Measurements from ENCODE around the gene FCAMR.

FCAMR gene

DNA sequence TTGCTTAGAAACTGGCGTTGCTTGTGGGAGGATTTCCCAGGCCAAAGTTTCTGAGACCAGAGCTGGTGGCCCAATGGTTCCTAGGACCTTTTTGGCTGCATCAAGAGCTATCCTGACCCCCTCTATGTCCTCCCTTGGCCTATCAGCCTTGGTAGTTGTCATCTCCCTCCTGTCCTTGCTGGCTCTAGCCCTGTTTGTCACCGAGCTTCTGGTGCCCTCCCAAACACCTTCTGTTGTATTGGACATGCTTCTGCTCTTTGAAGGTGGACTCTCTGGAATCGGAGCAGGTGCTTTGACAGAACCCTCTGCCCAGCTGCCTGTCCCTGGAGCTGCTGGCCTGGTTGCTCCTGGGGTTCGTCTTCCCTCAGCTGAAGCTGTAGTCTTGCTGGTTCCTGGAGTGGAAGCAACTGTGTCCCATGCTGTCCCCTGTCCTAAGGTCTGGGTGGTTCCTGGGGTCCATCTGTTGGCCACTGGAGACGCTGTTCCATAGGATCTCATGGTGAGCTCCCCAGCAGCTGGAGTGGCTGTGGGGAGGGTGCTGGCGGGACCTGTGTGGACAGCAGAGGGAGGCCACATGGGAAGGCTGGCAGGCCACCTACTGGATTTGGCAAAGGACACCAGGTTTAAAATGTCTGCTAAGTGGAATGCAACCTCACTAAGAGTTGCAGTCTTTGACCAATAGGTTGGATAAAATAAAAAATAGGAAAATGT, 9.4 kb downstream of the FCAMR start:
- DNase-seq (ENCODE audit: low read depth, low spot score): no peak

DNA sequence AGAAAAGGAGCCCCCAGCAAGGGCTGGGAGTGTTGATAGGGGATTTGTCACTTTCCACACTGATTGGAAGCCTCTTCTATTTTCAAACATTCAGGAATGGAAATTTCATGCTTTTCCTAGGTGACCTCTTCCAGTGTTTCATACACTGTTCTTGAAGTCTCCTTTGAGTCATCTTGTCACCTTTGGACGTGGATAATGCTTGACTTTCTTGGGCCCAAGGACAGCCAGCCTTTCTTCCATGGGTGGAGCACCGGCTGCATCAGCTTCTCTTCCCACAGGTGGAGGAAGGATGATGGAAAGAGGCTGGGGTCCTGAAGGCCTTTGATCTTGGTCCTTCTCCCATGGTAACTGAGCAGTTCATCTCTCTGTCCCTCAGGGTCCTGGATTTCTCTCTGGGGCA, 12.1 kb downstream of the FCAMR start:
- no peak for DNase-seq (ENCODE audit: low read depth, low spot score)

DNA sequence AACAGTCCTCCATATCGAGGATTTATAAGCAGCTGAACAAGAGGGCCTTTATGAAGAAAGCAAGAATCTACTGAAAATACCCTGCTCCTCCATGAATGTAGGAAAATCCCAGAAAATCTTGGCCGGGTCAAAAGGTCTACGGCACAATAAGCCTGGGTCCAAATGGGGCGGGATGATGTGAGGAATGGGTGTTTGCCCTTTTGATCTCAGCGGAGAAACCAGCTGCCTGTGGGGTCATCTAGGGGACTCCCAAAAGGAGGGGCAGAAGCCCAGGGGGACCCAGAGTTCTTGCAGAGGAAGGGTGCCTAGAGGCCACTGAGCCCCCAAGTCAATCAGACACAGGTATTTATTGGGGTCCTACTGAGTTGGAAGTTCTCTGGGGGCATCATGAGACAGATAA, 12.6 kb downstream of the FCAMR start:
- no peak for DNase-seq (ENCODE audit: low read depth, low spot score)

DNA sequence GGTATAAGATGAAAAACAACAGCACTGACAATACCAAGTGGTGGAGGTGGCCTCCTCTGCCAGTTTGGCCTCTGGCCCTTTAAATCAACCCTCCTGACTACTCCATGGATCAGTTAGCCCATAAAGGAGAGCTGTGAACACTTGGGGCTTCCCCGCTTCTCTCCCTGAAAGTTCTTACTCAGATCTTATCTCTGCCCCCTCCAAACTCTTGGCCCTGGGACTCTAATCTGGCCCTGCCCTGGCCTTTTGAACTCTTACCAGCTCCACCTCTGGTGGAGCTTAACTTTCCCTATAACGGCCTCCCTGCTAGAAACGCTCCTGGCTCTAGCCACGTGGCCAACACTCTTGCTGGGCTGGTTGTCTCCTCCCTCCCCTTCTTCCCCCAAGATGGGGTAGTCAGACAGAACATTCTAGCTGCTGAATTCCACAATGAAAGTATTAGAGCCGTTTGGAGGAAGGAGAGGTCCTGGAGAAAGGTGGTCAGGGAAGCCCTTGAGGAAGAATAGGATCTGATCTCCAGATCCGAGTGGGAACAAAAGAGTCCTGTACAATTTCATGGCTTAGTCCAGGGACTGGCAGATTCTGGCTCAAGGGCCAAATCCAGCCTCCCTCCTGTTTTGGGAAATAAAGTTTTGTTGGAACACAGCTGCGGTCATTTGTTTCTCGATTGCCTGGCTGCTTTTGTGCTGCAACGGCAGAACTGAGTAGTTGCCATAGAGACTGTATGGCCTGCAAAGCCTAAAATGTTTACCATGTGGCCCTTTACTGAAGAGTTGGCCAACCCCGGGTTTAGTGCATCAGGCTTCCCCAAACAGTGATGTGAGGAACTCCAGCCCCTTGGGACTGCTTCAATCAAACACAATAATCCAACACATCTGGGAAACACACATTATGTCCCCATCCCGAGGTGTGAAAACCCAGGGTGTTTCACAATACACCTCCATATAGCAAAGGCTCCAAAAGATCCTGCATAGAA, 14.5 kb downstream of the FCAMR start:
- peak; percentile 56 for DNase-seq (ENCODE audit: low read depth, low spot score)

DNA sequence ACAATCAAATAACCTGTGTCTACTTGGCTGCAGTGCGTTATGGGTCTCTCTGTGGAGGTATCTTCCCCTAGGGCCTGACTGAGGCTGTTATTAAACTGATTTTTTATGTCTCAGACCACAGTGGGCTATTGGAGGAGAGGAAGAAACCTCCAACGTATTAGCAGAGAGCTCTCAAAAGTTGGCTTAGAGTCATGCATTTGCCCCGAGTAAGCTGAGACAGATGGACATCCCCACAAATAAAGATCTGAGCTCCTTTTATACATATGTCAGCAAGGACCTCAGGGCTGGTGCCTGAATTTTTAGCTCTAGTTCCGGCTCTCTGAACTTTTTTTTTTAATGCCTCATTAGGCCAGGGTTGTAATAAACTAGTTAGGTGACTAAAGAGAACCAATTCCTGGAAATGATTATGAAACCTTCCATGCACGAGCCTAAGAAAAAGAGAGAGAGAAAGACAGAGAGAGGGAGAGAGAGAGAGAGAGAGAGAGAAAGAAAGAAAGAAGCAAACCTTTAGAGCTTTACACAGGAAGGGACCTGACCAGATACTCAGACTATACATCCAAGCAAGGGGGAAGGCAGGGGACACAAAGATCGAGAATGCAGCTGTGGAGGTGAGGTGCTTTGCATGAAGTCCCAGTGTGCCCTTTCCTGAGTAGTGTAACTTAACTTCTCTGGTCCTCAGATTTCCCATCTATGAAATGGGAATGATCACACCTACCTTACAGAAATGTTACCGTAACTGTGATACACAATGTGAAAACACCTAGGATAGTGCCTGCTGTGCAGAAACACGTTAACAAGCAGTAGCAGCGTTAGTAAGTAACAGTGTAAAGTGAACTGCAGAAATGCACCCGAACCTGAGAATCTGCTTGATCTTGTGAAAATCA, 15.6 kb downstream of the FCAMR start:
- no peak for DNase-seq (ENCODE audit: low read depth, low spot score)

DNA sequence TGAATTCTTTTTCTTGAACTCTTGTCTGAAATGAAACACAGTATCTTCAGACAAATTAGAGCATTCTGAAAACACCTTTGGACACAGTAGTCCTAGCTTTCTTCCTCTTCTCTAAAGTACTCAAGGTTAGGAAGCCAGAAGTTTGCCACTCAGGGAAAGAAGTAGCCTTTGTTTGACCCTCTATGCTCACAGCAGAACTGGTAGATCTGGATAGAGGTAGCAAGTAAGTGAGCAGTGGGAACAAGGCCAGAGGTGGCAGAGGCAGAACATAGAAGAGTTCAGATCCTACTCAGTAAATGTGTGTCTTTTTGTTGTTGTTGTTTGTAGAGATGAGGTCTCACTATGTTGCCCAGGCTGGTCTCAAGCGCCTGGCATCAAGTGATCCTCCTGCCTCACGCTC, 16.6 kb downstream of the FCAMR start:
- DNase-seq (ENCODE audit: low read depth, low spot score): no peak

DNA sequence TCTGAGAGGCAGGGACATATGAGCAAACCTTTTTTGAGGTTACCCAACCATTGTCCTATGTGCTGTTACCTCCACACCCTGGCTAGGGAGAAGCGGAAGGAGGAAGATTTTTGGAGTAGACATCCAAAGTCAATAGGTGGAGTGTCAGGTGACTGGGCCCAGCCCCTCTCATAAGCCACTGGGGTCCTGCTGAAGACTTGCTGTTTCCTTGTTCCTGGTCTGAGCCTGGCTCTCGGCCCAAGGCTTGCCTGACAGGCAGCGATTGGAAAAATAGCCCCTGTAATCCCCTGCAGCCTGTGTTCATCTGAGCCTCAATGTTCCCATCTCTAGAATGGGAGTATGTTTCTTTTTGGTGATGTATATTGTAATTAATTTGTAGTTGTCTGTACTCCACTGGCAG, 17.1 kb downstream of the FCAMR start:
- DNase-seq (ENCODE audit: low read depth, low spot score): no peak

DNA sequence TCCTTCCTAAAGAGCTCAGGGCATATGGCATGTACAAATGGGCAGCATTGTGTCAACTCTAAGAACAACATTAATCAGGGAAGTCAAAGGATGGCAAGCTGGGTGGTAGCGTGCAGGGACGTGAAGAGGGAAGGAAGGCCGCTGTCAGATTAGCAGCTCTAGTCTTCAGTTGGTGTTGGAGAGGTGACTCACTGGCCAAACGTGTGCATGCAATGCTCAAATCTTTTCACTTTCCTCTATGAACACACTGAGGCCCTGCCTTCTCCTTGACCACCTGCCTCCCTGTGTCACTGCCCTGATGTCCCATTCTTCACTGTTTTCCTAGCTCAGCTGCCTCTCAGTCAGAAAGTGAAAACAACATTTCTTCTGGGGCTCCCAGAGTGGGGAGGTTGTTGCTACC, 18.1 kb downstream of the FCAMR start:
- DNase-seq (ENCODE audit: low read depth, low spot score): no peak

DNA sequence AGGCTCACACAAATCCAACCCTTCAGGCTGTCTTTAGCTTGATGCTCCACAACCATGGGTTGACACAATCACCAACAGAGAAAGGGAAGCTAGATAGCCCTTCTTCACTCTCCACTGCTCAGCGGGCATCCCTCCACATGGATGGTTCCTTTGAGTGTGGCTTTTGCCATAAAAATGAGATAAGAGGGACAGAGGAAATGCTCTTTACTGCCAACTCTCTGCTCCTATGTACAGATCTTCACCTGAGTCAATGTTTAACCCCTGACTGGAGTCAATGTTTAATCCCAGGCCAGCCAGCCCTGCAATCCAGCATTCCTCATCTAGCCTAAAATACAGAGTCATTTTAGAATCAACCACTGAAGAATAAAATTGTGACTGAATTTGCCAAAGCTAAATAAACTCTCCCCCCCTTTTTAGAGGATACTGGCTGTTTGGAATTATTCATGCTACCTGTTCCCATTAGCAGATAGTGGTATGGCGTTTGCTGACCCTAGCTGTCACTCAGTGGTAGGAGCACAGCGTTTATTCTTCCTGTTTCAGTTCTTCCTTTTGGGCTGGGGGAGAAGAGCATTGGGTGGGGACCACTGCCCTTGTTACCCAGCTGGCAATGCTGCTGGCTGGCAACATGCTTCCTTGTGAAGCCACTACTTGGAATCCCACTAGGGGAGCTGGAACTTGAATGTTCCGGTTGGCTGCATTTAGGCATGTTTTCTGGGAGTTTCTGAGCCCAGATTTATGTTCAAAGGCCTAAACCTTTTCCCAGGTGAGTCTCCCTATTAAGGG, 18.8 kb downstream of the FCAMR start:
- DNase-seq (ENCODE audit: low read depth, low spot score): no peak

DNA sequence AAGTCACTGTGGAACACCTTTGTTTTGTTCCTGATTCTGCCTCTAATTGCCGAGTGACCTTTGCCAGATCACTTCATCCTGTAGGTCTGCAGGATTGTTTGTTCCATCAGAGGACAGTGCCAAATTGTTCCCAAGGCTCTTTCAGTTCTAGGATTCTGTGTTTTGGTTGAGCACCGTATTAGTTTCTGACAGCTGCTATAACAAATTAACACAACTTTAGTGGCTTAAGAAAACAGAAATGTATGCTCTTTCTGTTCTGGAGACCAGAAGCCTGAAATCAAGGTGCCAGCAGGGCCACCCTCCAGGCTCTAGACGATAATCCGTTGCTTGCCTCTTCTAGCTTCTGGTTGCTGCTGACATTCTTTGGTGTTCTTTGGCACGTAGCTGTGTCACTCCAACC, 20.6 kb downstream of the FCAMR start:
- no peak for DNase-seq (ENCODE audit: low read depth, low spot score)

DNA sequence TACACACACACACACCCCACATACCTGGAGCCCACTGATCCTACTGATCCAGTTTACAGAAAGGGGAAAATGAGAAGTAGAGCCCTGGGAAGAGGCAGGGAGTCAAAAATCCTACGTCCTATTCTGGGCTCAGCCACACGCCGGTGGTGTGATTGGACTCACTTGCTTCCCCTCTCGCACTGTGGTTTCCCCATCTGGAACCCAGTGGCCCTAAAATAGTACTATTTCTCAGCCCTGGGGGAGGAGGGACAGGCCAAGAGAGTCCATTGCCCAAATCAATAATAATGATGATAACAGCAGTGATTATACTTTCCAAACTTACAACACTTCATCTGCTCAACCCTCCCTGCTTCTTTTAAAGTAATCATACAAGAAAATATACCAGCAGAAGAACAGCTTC, 21.1 kb downstream of the FCAMR start:
- DNase-seq (ENCODE audit: low read depth, low spot score): no peak

DNA sequence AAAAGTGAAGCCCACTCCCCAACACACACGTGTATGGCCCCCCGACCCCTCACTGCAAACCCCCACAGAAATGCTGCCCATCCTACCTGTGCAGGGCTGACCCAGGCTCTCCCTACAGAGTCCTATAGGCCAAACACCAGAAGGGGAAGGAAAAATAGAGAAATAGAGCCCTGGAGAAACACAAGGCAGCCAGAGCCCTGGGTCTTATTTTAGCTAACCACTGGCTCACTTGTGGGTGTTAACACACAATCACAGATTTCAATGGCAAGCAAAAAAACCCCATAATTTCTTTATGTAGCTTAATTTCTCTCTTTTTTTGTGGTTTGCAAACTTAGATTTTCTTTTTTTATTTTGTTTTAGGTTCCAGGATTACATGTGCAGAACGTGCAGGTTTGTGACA, 23.0 kb downstream of the FCAMR start:
- DNase-seq (ENCODE audit: low read depth, low spot score): no peak

DNA sequence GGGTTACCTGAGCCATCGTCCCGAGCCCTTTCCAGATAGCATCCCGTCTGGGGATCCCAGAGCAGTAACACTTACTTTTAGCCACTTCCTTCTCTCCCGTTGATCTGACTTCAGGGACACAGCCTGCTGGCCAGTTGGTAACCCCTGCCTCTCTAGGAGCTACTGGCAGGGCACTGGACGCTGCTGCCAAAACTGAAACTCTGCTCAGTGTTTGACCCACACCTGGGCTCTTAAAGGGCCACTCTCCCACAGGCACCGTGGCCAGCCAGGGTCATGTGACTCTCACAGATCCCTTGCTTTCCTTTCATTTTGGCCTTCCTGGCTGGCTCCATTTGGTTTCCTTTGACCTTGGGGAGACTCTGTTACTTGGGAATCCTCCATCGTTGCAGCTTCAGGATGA, 24.0 kb downstream of the FCAMR start, which contains the start of gene PIGR:
TSS of gene PIGR (minus strand) at position 206 of the 400 bp plus-strand sequence. CDS start 5,935 bp downstream, outside the sequence.
- DNase-seq (ENCODE audit: low read depth, low spot score): no peak

DNA sequence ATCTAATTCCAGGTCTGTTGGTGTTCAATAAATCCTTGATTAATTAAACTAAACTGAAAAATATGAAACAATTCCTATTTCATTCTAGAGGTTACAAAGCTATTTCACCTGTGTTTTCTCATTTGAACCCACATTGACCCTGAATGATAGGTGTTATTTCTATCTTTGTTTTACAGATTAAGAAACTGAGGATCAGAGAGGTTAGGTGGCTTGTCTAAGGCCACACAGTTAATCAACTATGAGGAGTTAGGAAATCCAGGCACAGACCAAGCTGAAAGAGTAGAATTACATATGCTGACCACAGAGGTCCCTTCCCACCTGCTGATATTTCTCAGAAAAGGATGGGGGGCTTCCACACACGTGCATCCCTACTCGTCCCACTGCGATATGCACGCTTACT, 24.5 kb downstream of the FCAMR start:
- DNase-seq (ENCODE audit: low read depth, low spot score): no peak

DNA sequence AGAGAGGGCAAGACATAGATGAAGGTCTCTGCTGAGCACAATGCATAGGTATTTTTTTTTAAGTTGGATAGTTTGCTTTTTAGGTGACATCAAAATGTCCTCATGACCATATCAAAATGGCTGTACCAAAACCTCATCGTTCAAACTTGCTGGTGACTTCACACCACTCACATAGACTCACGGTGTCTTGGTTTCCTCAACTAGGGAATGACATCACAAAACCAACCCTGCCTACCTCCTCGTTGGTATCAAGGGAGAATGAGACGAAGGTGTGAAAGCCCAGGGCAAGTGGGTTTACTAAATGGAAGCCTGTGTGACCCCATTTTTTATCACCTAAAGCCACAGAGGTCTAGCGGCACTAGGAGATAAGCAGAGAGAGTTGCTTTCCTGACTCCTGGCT, 25.6 kb downstream of the FCAMR start:
- no peak for DNase-seq (ENCODE audit: low read depth, low spot score)

DNA sequence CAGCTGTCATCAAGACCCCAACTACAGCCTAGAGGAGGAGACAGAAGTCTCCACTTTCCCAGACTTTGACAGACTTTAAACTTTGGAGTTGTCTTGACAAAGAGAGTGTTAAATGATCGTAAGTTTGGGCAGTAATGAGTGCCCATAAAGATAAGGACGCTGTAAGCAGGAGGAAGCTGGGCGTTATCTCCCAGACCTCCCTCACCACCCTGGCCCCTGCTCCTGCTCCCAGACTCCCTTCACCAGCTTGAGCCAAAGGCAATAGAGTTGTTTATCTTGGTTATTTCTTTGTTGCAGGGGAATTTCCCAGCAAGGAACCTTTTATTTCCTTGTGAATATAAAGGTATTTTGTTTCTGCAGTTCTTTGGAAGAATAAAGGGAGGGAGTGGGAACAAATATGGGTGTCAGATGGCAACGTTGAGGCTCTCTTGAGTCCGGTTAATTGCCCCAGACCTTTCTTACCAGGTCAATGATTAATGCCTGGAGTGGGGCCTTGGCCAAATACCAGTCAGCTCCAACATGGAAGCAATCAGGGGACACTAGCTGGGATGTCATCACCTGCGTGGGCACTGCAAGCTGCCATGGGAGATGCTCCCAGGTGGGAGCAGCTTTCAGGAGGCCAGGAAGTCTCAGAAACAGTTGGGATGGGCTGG, 28.4 kb downstream of the FCAMR start:
- DNase-seq (ENCODE audit: low read depth, low spot score): peak; percentile 41

DNA sequence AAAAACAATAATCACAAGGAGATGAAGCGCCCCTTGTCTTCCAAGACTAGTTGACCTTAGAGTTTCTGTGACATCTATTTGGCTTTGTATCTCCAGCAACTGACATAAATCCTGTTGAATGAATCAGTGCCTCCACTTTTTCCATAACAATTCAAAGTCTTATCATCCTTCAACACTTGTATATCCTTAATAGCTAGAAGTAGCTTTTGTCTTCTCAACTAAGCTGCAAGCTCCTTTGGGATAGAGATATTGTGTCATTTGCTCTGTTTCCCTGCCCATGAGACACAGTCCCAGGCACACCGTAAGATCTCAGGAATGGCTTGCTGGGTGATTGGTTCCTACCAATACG, 29.7 kb downstream of the FCAMR start:
- no peak for DNase-seq (ENCODE audit: low read depth, low spot score)

DNA sequence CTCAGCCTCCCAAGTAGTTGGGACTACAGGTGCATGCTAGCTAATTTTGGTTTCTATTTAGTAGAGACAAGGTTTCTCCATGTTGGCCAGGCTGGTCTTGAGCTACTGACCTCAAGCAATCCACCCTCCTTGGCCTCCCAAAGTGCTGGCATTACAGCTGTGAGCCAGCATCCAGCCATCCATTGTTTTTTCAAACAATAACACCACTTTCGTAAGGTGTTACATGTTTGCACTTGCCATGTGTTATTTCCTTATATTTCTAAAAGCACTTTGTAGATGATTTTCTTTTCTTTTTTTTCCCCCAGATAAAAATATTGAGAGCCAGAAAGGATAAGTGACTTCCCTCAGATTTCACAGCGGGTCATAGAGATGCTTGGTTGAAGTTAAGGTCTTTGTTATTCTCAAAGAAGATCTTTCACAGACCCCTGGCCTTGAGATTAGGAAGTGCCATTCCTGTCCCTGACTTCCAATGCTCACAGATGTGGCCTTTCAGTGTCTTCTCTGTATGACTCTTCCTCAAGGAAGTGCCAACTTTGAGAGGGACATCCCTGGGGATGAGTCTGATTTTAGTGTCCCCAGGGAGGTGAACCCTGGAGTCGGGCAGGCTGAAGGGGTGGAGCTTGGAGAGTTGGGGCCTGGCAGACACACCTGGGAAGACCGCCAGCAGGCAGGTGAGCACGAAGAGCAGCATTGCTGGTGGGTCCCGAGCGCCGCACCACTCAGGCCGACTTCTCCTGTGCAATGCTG, 30.2 kb downstream of the FCAMR start:
- DNase-seq (ENCODE audit: low read depth, low spot score): no peak

DNA sequence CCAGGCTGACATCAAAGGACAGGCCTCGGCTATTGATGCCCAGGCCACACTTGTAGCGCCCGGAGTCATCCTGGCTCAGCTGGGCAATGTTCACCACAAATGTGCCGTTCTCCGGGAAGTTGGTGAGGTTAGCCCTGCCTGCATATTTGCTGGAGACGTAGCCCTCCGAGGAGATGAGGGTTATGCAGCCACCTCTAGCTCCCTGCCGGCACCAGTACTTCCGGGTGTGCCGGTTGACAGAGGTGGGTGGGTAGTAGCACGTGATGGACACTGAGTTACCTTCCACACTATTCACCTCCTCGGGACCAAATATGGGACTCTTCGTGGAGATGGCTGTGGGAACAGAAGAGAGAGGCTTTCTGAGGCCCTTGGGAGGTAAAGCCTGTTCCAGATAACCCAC, 31.1 kb downstream of the FCAMR start:
- no peak for DNase-seq (ENCODE audit: low read depth, low spot score)

DNA sequence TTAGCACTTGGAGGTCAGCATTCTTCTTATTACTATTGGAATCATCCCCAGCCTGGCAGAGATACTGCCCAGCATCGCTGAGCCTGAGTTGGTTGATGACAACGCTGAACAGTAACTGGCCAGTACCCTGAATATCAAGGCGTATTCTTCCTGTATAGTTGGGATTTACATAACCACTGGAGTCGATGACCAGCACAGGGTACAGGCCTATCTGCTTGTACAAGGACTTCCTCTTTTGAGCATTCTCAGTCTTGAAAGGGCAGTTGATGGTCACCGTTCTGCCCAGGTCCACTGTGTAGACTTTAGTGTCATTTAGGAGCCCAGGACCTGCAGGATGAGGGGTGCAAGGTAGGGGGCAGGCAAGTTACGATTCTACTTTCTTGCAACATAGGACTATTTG, 32.8 kb downstream of the FCAMR start:
- DNase-seq (ENCODE audit: low read depth, low spot score): no peak

All from ELF-1 (cell line).